OCI-LY7 (cell line): ENCODE results near the gene LY6G6C. TPM values are rescaled to one million over a fixed set of nuclear protein-coding genes. Genes with fewer than 3 reads are reported as not detected.

ENCODE experiments used
- BruUV-seq: library from RNA; stranded (reverse); fragments of 400-500 nt; replicated peaks from 2 replicates; lab custom pipeline; 2021; lab: Mats Ljungman, UMichigan
- CTCF ChIA-PET: fragments of 300-600 bp; sonication (Branson Sonifier 250); formaldehyde crosslinking; loops from one replicate; lab custom pipeline; 2022; ENCODE audit warnings: antibody characterized with exemption; ENCODE audit not compliant: unreplicated experiment; lab: Charles Lee
- POLR2A ChIA-PET: fragments of 300-600 bp; sonication (Branson Sonifier 250); formaldehyde crosslinking; loops from one replicate; lab custom pipeline; 2022; ENCODE audit warnings: antibody characterized with exemption; lab: Charles Lee
- DNase-seq: peaks from one replicate; pipeline ENCODE4 v3.0.0-alpha.2; 2015; ENCODE audit warnings: low spot score
- H2AFZ ChIP-seq: fragments of 200-600 bp; sonication (generic), shearing (Covaris generic); 2 replicates; pipeline ENCODE4 v1.6.1; 2014; ENCODE audit warnings: mild to moderate bottlenecking, antibody characterized with exemption, low read length, moderate library complexity
- H3K27ac ChIP-seq: fragments of 200-600 bp; sonication (generic); 2 replicates; pipeline ENCODE4 v1.5.1; 2014; ENCODE audit warnings: mixed run types, low read depth, mild to moderate bottlenecking, moderate library complexity, low read length, inconsistent platforms; ENCODE audit not compliant: poor library complexity, severe bottlenecking
- H3K36me3 ChIP-seq: fragments of 200-600 bp; sonication (generic); 2 replicates; pipeline ENCODE4 v1.6.1; 2014; ENCODE audit warnings: mild to moderate bottlenecking, antibody characterized with exemption, low read length, moderate library complexity, mixed read lengths; ENCODE audit not compliant: insufficient read depth
- H3K4me1 ChIP-seq: fragments of 200-600 bp; sonication (generic); 2 replicates; pipeline ENCODE4 v1.5.1; 2014; ENCODE audit warnings: mild to moderate bottlenecking, low read length; ENCODE audit not compliant: insufficient read depth, poor library complexity, severe bottlenecking
- H3K4me2 ChIP-seq: fragments of 200-600 bp; sonication (generic); 2 replicates; pipeline ENCODE4 v1.6.1; 2014; ENCODE audit warnings: mild to moderate bottlenecking, low read length
- H3K4me3 ChIP-seq: fragments of 200-600 bp; sonication (generic); 2 replicates; pipeline ENCODE4 v1.5.1; 2014; ENCODE audit warnings: mild to moderate bottlenecking, low read depth, low read length; ENCODE audit not compliant: poor library complexity, severe bottlenecking
- H3K79me2 ChIP-seq: fragments of 200-600 bp; sonication (generic); 2 replicates; pipeline ENCODE4 v1.6.1; 2016; ENCODE audit warnings: low read depth, mild to moderate bottlenecking, low read length, moderate library complexity, mixed read lengths; ENCODE audit not compliant: insufficient read depth
- H3K9me2 ChIP-seq: fragments of 200-600 bp; sonication (generic); 2 replicates; pipeline ENCODE4 v1.6.1; 2016; ENCODE audit warnings: mild to moderate bottlenecking, low read length, mixed read lengths; ENCODE audit not compliant: insufficient read depth
- H3K9me3 ChIP-seq: fragments of 200-600 bp; sonication (generic); 2 replicates; pipeline ENCODE4 v1.6.1; 2014; ENCODE audit warnings: mild to moderate bottlenecking, mixed run types, low read length, mixed read lengths
- H4K20me1 ChIP-seq: fragments of 200-600 bp; sonication (generic); 2 replicates; pipeline ENCODE4 v1.6.1; 2014; ENCODE audit warnings: mild to moderate bottlenecking, antibody characterized with exemption, low read length, moderate library complexity, mixed read lengths; ENCODE audit not compliant: insufficient read depth
- EZH2phosphoT487 ChIP-seq: fragments of 200-600 bp; sonication (generic); IDR thresholded peaks from 2 replicates; pipeline ENCODE4 v1.6.1; 2018; ENCODE audit warnings: low read depth, borderline replicate concordance, mild to moderate bottlenecking, mixed run types, antibody characterized with exemption, low read length, moderate library complexity, mixed read lengths
- intact Hi-C: fragments of 100-400 bp; cut with micrococcal nuclease; formaldehyde crosslinking; loops from one replicate; pipeline ENCODE4 v1.10.0; 2022; ENCODE audit not compliant: unreplicated experiment
- total RNA-seq, 2 experiments: library from RNA; depleted of rRNA in 1 of 2; stranded (reverse); fragments of >200 nt in 1 of 2; shearing (Covaris generic) in 1 of 2; gene quantifications; 2 replicates each; pipeline ENCODE4 v1.2.3, GENCODE V29; 2014 to 2022
- TF ChIP-seq, protein P1 (sequence below): fragments of 200-600 bp; sonication (generic); conservative IDR thresholded peaks from 2 replicates; pipeline ENCODE4 v1.5.1; 2014; ENCODE audit warnings: mild to moderate bottlenecking, antibody characterized with exemption, low read length, moderate library complexity, mixed read lengths

The LY6G6C gene
- total RNA-seq, 2 experiments from 2014 or later: not detected

- Histone ChIP-seq H3K4me1 (peaks cover 30% of the 10 kb centered on the region), H3K79me2 (no peaks in the 10 kb centered on the region), H2AFZ (no peak overlapping the region), H3K4me3 (no peak overlapping the region), H3K4me2 (no peak overlapping the region), H3K36me3 (peaks cover 16% of the 10 kb centered on the region; the same call in 1 of the 2 replicates), H3K9me2 (no peaks in the 10 kb centered on the region), H3K27ac (no peak overlapping the region), H4K20me1 (no peaks in the 10 kb centered on the region), H3K9me3 (no peaks in the 10 kb centered on the region)
- TF ChIP-seq EZH2phosphoT487: no peak
- TF ChIP-seq, protein P1, sequence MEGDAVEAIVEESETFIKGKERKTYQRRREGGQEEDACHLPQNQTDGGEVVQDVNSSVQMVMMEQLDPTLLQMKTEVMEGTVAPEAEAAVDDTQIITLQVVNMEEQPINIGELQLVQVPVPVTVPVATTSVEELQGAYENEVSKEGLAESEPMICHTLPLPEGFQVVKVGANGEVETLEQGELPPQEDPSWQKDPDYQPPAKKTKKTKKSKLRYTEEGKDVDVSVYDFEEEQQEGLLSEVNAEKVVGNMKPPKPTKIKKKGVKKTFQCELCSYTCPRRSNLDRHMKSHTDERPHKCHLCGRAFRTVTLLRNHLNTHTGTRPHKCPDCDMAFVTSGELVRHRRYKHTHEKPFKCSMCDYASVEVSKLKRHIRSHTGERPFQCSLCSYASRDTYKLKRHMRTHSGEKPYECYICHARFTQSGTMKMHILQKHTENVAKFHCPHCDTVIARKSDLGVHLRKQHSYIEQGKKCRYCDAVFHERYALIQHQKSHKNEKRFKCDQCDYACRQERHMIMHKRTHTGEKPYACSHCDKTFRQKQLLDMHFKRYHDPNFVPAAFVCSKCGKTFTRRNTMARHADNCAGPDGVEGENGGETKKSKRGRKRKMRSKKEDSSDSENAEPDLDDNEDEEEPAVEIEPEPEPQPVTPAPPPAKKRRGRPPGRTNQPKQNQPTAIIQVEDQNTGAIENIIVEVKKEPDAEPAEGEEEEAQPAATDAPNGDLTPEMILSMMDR: no peak
- intact Hi-C loops: no loop called here
- CTCF ChIA-PET: interaction anchor here (0.6 kb wide), 1 partner anchor 61 kb away, joined by 3 read pairs; no protein-coding TSS in a partner anchor
- no TSS peak for BruUV-seq
- POLR2A ChIA-PET: interaction anchor here (0.5 kb wide), 1 partner anchor 294 kb away, joined by 3 read pairs; the partner anchor contains the start of gene DXO
- DNase-seq: no peak
Measured at GRCh38 chr6:31677955-31678354, 43.6 kb downstream of the LY6G6C start.

GRCh38 chr6:31676904-31677303 lies 44.6 kb downstream of the LY6G6C start:
- CTCF ChIA-PET: no interaction called here
- H2AFZ ChIP-seq: no peak overlapping the region
- intact Hi-C loops: no loop called here
- TF ChIP-seq, protein P1: no peak
- no peak for TF ChIP-seq EZH2phosphoT487
- H3K9me2 ChIP-seq: no peaks in the 10 kb centered on the region
- no peaks in the 10 kb centered on the region for H3K9me3 ChIP-seq
- H3K36me3 ChIP-seq: peaks cover 26% of the 10 kb centered on the region
- no peak overlapping the region for H3K4me2 ChIP-seq
- POLR2A ChIA-PET: interaction anchor here (0.6 to 0.7 kb wide), 2 partner anchors 24 to 207 kb away, joined by 3 to 4 read pairs; no protein-coding TSS in a partner anchor
- no peaks in the 10 kb centered on the region for H3K79me2 ChIP-seq
- H4K20me1 ChIP-seq: no peaks in the 10 kb centered on the region
- BruUV-seq: no TSS peak
- DNase-seq: no peak
- no peak overlapping the region for H3K4me3 ChIP-seq
- H3K4me1 ChIP-seq: peaks cover 30% of the 10 kb centered on the region
- H3K27ac ChIP-seq: no peak overlapping the region

DNA sequence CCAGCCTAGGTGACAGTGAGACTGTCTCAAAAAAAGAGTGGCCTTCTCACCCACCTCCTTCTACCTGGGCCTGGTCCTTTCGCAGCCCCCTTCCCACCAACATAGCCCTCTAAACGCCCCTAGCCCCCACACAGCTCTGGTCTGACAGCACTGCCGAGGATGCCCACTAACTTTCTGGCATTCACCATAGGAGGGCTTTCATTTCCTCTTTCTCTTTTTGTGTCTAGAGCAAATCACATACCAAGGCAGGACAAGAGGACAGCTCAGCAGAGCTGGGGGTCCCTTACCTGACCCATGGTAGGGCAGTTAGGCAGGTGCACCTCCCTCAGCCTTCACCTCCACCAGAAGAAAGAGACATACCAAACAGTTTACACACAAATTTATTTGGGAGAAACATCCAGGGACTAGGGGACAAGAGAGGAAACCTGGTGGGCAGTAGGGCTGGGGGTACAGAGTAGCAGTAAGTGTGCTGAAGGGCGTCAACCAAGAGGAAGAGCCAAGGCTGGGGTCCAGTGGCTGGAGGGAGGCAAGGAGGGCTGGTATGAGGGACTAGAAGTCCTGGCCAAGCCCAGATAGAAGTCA lies 45.1 kb downstream of the LY6G6C start:
- CTCF ChIA-PET: no interaction called here
- BruUV-seq: no TSS peak
- intact Hi-C loops: no loop called here
- Histone ChIP-seq H3K9me2 (no peaks in the 10 kb centered on the region), H3K4me3 (no peak overlapping the region), H3K79me2 (no peaks in the 10 kb centered on the region), H3K27ac (no peak overlapping the region), H2AFZ (no peak overlapping the region), H4K20me1 (no peaks in the 10 kb centered on the region), H3K4me2 (no peak overlapping the region), H3K9me3 (no peaks in the 10 kb centered on the region), H3K4me1 (peaks cover 28% of the 10 kb centered on the region), H3K36me3 (peaks cover 31% of the 10 kb centered on the region)
- TF ChIP-seq EZH2phosphoT487: no peak
- TF ChIP-seq, protein P1: no peak
- DNase-seq: peak; percentile 36
- POLR2A ChIA-PET: no interaction called here
